GM12892 (cell line): ENCODE results near the gene SH3BP4.

Experiments used
- POLR2A ChIP-seq: IDR thresholded peaks from 2 replicates; pipeline ENCODE4 v1.6.1; 2011; ENCODE audit warnings: low read depth, low read length, control low read depth
- POLR2AphosphoS5 ChIP-seq: IDR thresholded peaks from 2 replicates; pipeline ENCODE4 v1.6.1; 2011; ENCODE audit warnings: low read depth, low read length, control low read depth
- TAF1 ChIP-seq: IDR thresholded peaks from 2 replicates; pipeline ENCODE4 v1.6.1; 2011; ENCODE audit warnings: low read depth, mild to moderate bottlenecking, control low read depth, low read length, borderline replicate concordance

GRCh38 chr2:235092433-235093223, 140.8 kb downstream of the SH3BP4 start:
- TF ChIP-seq POLR2A: no peak
- no peak for TF ChIP-seq POLR2AphosphoS5
- TF ChIP-seq TAF1: no peak
